ENCODE results near the gene CSRP1. TPM values are rescaled to one million over a fixed set of nuclear protein-coding genes. Genes with fewer than 3 reads are reported as not detected.

CSRP1 gene
- total and polyA plus RNA-seq, 9 of the 15 experiments (the other 6 are each of a cell fraction or from before 2014, with no cell fraction given) = 6.8 to 39.4 (median 23.7) TPM

- 0 out of 2 replicates have a peak, but pooled peaks have one; percentile 30 for TF ChIP-seq THRB (CRISPR knock-in tag; conservative IDR thresholded peaks at IDR 0.05)
- TF ChIP-seq HNRNPUL1 (IDR thresholded peaks at IDR 0.05; ENCODE audit: low read length) = no peak
- TF ChIP-seq BRF1 (IDR thresholded peaks at IDR 0.05; ENCODE audit: borderline replicate concordance, extremely low read depth, insufficient read length) = no peak
- no peak for TF ChIP-seq ZNF12 (CRISPR knock-in tag; IDR thresholded peaks at IDR 0.05)
- TF ChIP-seq HBP1 (CRISPR knock-in tag; IDR thresholded peaks at IDR 0.05) = no peak; the same call in 1 of the 2 replicates
- TF ChIP-seq, protein P1, sequence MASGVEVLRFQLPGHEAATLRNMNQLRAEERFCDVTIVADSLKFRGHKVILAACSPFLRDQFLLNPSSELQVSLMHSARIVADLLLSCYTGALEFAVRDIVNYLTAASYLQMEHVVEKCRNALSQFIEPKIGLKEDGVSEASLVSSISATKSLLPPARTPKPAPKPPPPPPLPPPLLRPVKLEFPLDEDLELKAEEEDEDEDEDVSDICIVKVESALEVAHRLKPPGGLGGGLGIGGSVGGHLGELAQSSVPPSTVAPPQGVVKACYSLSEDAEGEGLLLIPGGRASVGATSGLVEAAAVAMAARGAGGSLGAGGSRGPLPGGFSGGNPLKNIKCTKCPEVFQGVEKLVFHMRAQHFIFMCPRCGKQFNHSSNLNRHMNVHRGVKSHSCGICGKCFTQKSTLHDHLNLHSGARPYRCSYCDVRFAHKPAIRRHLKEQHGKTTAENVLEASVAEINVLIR (CRISPR knock-in tag; IDR thresholded peaks at IDR 0.05) = no peak
- TF ChIP-seq ILK (tag; IDR thresholded peaks at IDR 0.05; ENCODE audit: borderline replicate concordance, low read depth) = no peak
- TF ChIP-seq ZNF175 (CRISPR knock-in tag; IDR thresholded peaks at IDR 0.05; ENCODE audit: low read depth) = peak; percentile 96
- no peak for TF ChIP-seq SREBF1 (IDR thresholded peaks at IDR 0.05; ENCODE audit: borderline replicate concordance, low read depth, low read length)
- no peak for TF ChIP-seq ZC3H11A (IDR thresholded peaks at IDR 0.05; ENCODE audit: low read depth, low read length)
- TF ChIP-seq JUND (IDR thresholded peaks at IDR 0.05; ENCODE audit: borderline replicate concordance, low read depth, low read length) = peak; percentile 47
- TF ChIP-seq JUND (tag; IDR thresholded peaks at IDR 0.05; ENCODE audit: borderline replicate concordance, low read depth, low read length) = peak; percentile 62; the same call in 1 of the 3 replicates
- no peak for TF ChIP-seq POU5F1 (IDR thresholded peaks at IDR 0.05; ENCODE audit: borderline replicate concordance, low read depth, low read length, partially characterized antibody)
- no peak for TF ChIP-seq RBM39 (optimal IDR thresholded peaks at IDR 0.05; ENCODE audit: low read depth, low read length)
- no peak for TF ChIP-seq CBX2 (IDR thresholded peaks at IDR 0.05; ENCODE audit: insufficient read depth, low read length, poor library complexity, severe bottlenecking)
- no peak for TF ChIP-seq ETV1 (tag; conservative IDR thresholded peaks at IDR 0.05; ENCODE audit: low read depth)
- no peak for TF ChIP-seq ZZZ3 (IDR thresholded peaks at IDR 0.05)
- no peak for TF ChIP-seq RFX7 (CRISPR knock-in tag; IDR thresholded peaks at IDR 0.05)
- no peak for TF ChIP-seq MTA3 (IDR thresholded peaks at IDR 0.05; ENCODE audit: borderline replicate concordance)
- TF ChIP-seq ZNF174 (CRISPR knock-in tag; IDR thresholded peaks at IDR 0.05) = no peak
- TF ChIP-seq FOXP4 (CRISPR knock-in tag; IDR thresholded peaks at IDR 0.05; ENCODE audit: borderline replicate concordance) = no peak
Measured at GRCh38 chr1:201554789-201555592, 48.1 kb upstream of the CSRP1 start (continued).
